ENCODE data around the gene RELN.

DNA sequence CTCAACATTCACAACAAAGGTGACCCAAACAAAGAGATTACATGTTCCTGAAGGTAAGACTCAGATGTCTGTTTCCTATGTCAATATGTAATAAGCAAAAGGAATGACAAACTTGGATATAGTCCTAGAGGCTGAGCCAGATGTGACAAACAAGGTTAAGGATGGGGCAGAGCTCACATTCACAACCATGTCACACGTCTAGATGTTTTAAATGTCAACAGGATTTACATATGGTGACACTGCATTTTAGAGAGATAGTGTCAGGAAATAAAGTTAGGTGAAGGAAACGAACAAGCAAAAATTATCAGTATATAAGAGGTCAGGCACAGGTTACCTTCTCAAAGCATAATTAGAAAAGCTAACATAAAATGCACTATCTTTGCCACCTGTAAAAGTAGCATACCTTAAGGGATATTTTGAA, 8.4 kb downstream of the RELN start:
- TF ChIP-seq, protein P1, sequence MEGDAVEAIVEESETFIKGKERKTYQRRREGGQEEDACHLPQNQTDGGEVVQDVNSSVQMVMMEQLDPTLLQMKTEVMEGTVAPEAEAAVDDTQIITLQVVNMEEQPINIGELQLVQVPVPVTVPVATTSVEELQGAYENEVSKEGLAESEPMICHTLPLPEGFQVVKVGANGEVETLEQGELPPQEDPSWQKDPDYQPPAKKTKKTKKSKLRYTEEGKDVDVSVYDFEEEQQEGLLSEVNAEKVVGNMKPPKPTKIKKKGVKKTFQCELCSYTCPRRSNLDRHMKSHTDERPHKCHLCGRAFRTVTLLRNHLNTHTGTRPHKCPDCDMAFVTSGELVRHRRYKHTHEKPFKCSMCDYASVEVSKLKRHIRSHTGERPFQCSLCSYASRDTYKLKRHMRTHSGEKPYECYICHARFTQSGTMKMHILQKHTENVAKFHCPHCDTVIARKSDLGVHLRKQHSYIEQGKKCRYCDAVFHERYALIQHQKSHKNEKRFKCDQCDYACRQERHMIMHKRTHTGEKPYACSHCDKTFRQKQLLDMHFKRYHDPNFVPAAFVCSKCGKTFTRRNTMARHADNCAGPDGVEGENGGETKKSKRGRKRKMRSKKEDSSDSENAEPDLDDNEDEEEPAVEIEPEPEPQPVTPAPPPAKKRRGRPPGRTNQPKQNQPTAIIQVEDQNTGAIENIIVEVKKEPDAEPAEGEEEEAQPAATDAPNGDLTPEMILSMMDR (IDR thresholded peaks at IDR 0.05), result no peak
- TF ChIP-seq POLR2A (IDR thresholded peaks at IDR 0.05), result no peak
- no peak for TF ChIP-seq POLR2AphosphoS5 (IDR thresholded peaks at IDR 0.05)
